Smooth muscle cell of bladder (primary cell): ENCODE data around the gene MRPS31. TPM values are rescaled to one million over a fixed set of nuclear protein-coding genes. Genes with fewer than 3 reads are reported as not detected.

Experiments
- total RNA-seq: library from RNA; depleted of rRNA; stranded (reverse); fragments of >200 nt; gene quantifications from 2 replicates; pipeline ENCODE4 v1.2.3, GENCODE V29; 2014

The MRPS31 gene
- total RNA-seq = 14.1 and 14.4 TPM in 2 replicates

DNA sequence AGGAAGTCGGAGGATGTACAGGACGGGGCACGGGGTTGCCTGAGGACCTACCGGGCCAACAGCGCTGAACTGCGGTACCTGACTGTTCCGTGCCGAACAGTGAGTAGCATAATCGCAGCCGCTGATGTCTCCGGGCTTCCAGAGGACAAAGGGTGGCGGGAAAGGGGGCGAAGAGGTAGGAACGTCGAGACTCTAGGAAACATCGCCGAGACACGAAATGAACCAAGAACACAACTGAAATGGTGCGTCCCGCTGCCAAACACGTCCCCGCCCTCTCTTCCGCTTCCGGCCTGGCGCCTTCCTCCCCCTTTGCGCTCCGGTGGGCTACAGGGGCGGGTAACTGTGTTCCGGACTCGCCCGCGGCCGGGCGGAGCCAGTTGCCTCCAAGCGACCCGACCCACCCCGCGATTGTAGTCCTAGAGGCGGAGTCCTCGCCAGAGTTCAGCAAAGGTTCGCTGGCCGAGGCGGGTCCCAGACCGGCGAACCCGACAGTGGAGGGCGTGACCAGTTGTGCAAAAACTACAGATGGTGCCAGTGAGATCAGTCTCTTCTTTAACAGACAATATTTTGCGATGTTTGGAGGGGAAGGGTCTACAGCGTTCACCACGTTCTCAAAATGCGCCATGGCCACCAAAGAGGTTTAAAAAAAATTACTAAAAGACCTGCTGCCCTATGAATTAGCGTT is at the start of gene MRPS31:
MRPS31 (minus strand) TSS at position 257 of the 685 bp plus-strand sequence; CDS start at position 203, 54 bp downstream.

GRCh38 chr13:40789275-40790153 is 18.5 kb upstream of the MRPS31 start, which contains the start of gene SLC25A15:
TSS of gene SLC25A15 (plus strand) at chr13:40789611. CDS start at chr13:40793227, 3,616 bp downstream.

Other genes with a start within 250 kb of the MRPS31 start
- gene FOXO1, start 104.5 kb downstream of the MRPS31 start, total RNA-seq = 0.85 and 1.4 TPM in 2 replicates
- 14.4 and 15.9 TPM in 2 replicates for gene SLC25A15, start 18.4 kb upstream of the MRPS31 start, total RNA-seq
- 19.3 and 27.2 TPM in 2 replicates for gene ELF1, start 248.1 kb upstream of the MRPS31 start, total RNA-seq